K562 (cell line): ENCODE results near the gene KCNT1. TPM values are rescaled to one million over a fixed set of nuclear protein-coding genes. Genes with fewer than 3 reads are reported as not detected.

Source experiments
- ATAC-seq: fragments of 200-7000 bp; cut with Tn5 transposase; 3 replicates; pipeline ENCODE4 v1.9.1; 2020; ENCODE audit warnings: moderate library complexity
- BruUV-seq: library from RNA; stranded (reverse); fragments of 400-500 nt; replicated peaks from 2 replicates; lab custom pipeline; 2021; lab: Mats Ljungman, UMichigan
- CTCF ChIA-PET: fragments of 300-600 bp; formaldehyde crosslinking; extraction: SDS; loops from one replicate; lab custom pipeline; 2021; ENCODE audit warnings: low intra/inter-chr PET ratio; lab: Yijun Ruan, JAX
- POLR2A ChIA-PET: fragments of 300-600, 350-650 bp; sonication (Branson Sonifier 250); formaldehyde crosslinking; extraction: SDS; loops from one replicate; lab custom pipeline; 2021; ENCODE audit warnings: antibody characterized with exemption, inconsistent platforms; lab: Yijun Ruan, JAX
- DNase-seq, 4 experiments: peaks; one replicate each; pipeline versions ENCODE4 v3.0.0 to v3.0.0-alpha.2; 2011 to 2018; ENCODE audit warnings: low spot score in 3 of 4, mixed read lengths in 3 of 4; ENCODE audit errors: extremely low read depth in 1 of 4
- FAIRE-seq: peaks from 2 replicates; lab custom pipeline; 2011; peaks lifted over from hg19 to GRCh38; lab: Jason Lieb, UNC
- H2AFZ ChIP-seq: 2 replicates; pipeline ENCODE4 v1.6.0; 2011; ENCODE audit warnings: low read depth, low read length, control low read depth, inconsistent platforms
- H3K27ac ChIP-seq: fragments of 200-600 bp; 3 replicates; pipeline ENCODE4 v1.8.0; 2011; ENCODE audit warnings: low read depth, mild to moderate bottlenecking, control low read depth, inconsistent platforms, low read length, moderate library complexity, mixed read lengths; ENCODE audit errors: extremely low read depth
- H3K27me3 ChIP-seq, 2 experiments: fragments of 300-600 bp in 1 of 2; 2 replicates in 1 of 2; 3 replicates in 1 of 2; pipeline versions ENCODE4 v1.6.0 to v1.8.0; 2011; ENCODE audit warnings: inconsistent platforms in 2 of 2, low read length in 2 of 2, mild to moderate bottlenecking in 1 of 2, mixed read lengths in 1 of 2, moderate library complexity in 1 of 2; ENCODE audit not compliant: control insufficient read depth in 2 of 2, insufficient read depth in 2 of 2
- H3K36me3 ChIP-seq: fragments of 300-600 bp; 3 replicates; pipeline ENCODE4 v1.8.0; 2011; ENCODE audit warnings: mild to moderate bottlenecking, low read length, inconsistent platforms; ENCODE audit not compliant: control insufficient read depth, insufficient read depth
- H3K4me1 ChIP-seq, 2 experiments: fragments of 200-600 bp in 1 of 2; replicated peaks in 1 of 2; 2 replicates in 1 of 2; 3 replicates in 1 of 2; pipeline versions ENCODE4 v1.5.1 to v1.8.0; 2011; ENCODE audit warnings: inconsistent platforms in 2 of 2, low read length in 2 of 2, mild to moderate bottlenecking in 1 of 2, mixed read lengths in 1 of 2, moderate library complexity in 1 of 2; ENCODE audit not compliant: control insufficient read depth in 2 of 2, insufficient read depth in 2 of 2
- H3K4me2 ChIP-seq: 2 replicates; pipeline ENCODE4 v1.6.1; 2011; ENCODE audit warnings: low read length, control low read depth, inconsistent platforms, mixed read lengths; ENCODE audit not compliant: insufficient read depth
- H3K4me3 ChIP-seq: fragments of 200-600 bp; sonication (generic), shearing (Covaris generic); 2 replicates; pipeline ENCODE4 v1.5.1; 2016; ENCODE audit warnings: control low read depth, inconsistent platforms
- H3K79me2 ChIP-seq: fragments of 200-600 bp; 3 replicates; pipeline ENCODE4 v1.8.0; 2011; ENCODE audit warnings: low read length, inconsistent platforms; ENCODE audit not compliant: control insufficient read depth, insufficient read depth
- H3K9ac ChIP-seq, 2 experiments: 2 replicates each; pipeline versions ENCODE4 v1.6.0 to v1.6.1; 2011; ENCODE audit warnings: low read depth in 2 of 2, low read length in 2 of 2, control low read depth in 1 of 2, inconsistent platforms in 1 of 2, mild to moderate bottlenecking in 1 of 2, mixed read lengths in 1 of 2; ENCODE audit not compliant: insufficient read depth in 1 of 2
- H3K9me1 ChIP-seq: one replicate; pipeline ENCODE4 v1.6.0; 2011; ENCODE audit warnings: inconsistent platforms, mild to moderate bottlenecking, low read length, moderate library complexity; ENCODE audit not compliant: control insufficient read depth, insufficient read depth
- H3K9me3 ChIP-seq: replicated peaks from 2 replicates; pipeline ENCODE4 v1.5.1; 2011; ENCODE audit warnings: low read depth, low read length, inconsistent platforms; ENCODE audit not compliant: control insufficient read depth, insufficient read depth
- H4K20me1 ChIP-seq: replicated peaks from 2 replicates; pipeline ENCODE4 v1.6.1; 2011; ENCODE audit warnings: low read length, inconsistent platforms, mixed read lengths; ENCODE audit not compliant: control insufficient read depth, insufficient read depth
- CBX3 ChIP-seq, 2 experiments: IDR thresholded peaks; 1 replicate in 1 of 2; 2 replicates in 1 of 2; pipeline ENCODE4 v1.6.1; 2012; ENCODE audit warnings: inconsistent platforms in 2 of 2, low read length in 2 of 2, borderline replicate concordance in 1 of 2, control low read depth in 1 of 2
- MNT ChIP-seq, 2 experiments: fragments of 450-650 bp; conservative IDR thresholded peaks; 2 replicates each; pipeline ENCODE4 v1.6.1; 2017; ENCODE audit warnings: mild to moderate bottlenecking in 2 of 2, moderate library complexity in 2 of 2
- MTA1 ChIP-seq: fragments of 450-650 bp; IDR thresholded peaks from 2 replicates; pipeline ENCODE4 v1.6.1; 2017; ENCODE audit warnings: borderline replicate concordance
- NBN ChIP-seq: fragments of 450-650 bp; IDR thresholded peaks from 2 replicates; pipeline ENCODE4 v1.6.1; 2016; ENCODE audit warnings: low read depth, mild to moderate bottlenecking
- PHF21A ChIP-seq: fragments of 450-650 bp; IDR thresholded peaks from 2 replicates; pipeline ENCODE4 v1.6.1; 2017; ENCODE audit warnings: low read depth, borderline replicate concordance
- ZFP30 ChIP-seq: fragments of 250-450 bp; sonication (Bioruptor Pico); IDR thresholded peaks from 2 replicates; pipeline ENCODE4 v1.8.0; 2022; ENCODE audit warnings: moderate library complexity, mild to moderate bottlenecking, inconsistent platforms, borderline replicate concordance
- ZKSCAN3 ChIP-seq: fragments of 250-450 bp; sonication (Bioruptor Pico); IDR thresholded peaks from 2 replicates; pipeline ENCODE4 v1.4.0; 2020
- ZNF77 ChIP-seq: fragments of 250-450 bp; sonication (Bioruptor Pico); IDR thresholded peaks from 2 replicates; pipeline ENCODE4 v1.5.0; 2020
- ZNF830 ChIP-seq: fragments of 250-450 bp; sonication (Bioruptor Pico); IDR thresholded peaks from 2 replicates; pipeline ENCODE4 v1.5.0; 2021; ENCODE audit warnings: mild to moderate bottlenecking
- WGBS: fragments of 100-300 bp; shearing (Covaris generic); methylation state at CpG from one replicate; pipeline ENCODE4 v1.1.6; 2016; ENCODE audit warnings: low coverage, mixed read lengths; ENCODE audit not compliant: insufficient coverage; ENCODE audit errors: missing lambda C conversion rate; 5-methylcytosine and 5-hydroxymethylcytosine counted together
- in situ Hi-C: fragments of 300-500 bp; cut with MboI; formaldehyde crosslinking; loops from 4 replicates; pipeline ENCODE4 v1.15.0; 2018; ENCODE audit warnings: inconsistent platforms, mixed read lengths
- intact Hi-C: fragments of 100-400 bp; cut with micrococcal nuclease; formaldehyde crosslinking; loops from 2 replicates; pipeline ENCODE4 v1.14.2; 2022
- polyA plus RNA-seq, 8 experiments: library from polyadenylated mRNA; depleted of rRNA in 4 of 8; stranded (reverse) in 5 of 8; unstranded in 3 of 8; fragments of >200 nt; fragmentation: Nextera tagmentation in 2 of 8; fragmentation: Illumina TruSeq in 1 of 8; extraction: Ambion mirVana in 2 of 8; extraction: Trizol in 1 of 8; gene quantifications; 2 replicates each; pipeline versions ENCODE4 v1.2.1 to v1.2.3, GENCODE V29; 2011 to 2014; ENCODE audit warnings: inconsistent platforms in 1 of 8, missing spikeins in 1 of 8
- total RNA-seq, 7 experiments: library from RNA; depleted of rRNA in 6 of 7; stranded (reverse); fragments of >200 nt in 6 of 7; fragmentation: Illumina TruSeq in 2 of 7; extraction: Trizol in 2 of 7; gene quantifications; 2 replicates each; pipeline versions ENCODE4 v1.2.1 to v1.2.3, GENCODE V29; 2011 to 2021; ENCODE audit warnings: low replicate concordance in 1 of 7

Gene KCNT1
- total and polyA plus RNA-seq, 9 of the 15 experiments (the other 6 are each of a cell fraction or from before 2014, with no cell fraction given), result 0.05 TPM; not detected in 8

- H2AFZ ChIP-seq, result no peak overlapping the region
- H3K27me3 ChIP-seq, result no peaks in the 10 kb centered on the region
- no peak overlapping the region for H3K9ac ChIP-seq
- no peak; the same call in 2 of the 3 replicates for ATAC-seq
- H3K4me3 ChIP-seq, result no peak overlapping the region
- intact Hi-C loops (no loop called here), in situ Hi-C loops (no loop called here)
- ChIA-PET CTCF (no interaction called here), POLR2A (interaction anchor here (0.6 to 0.8 kb wide), 2 partner anchors 10 to 13 kb away, joined by 3 read pairs; no protein-coding TSS in a partner anchor)
- peaks cover 25% of the 10 kb centered on the region; the same call in 2 of the 3 replicates for H3K79me2 ChIP-seq
- peaks cover 28% of the 10 kb centered on the region; the same call in 2 of the 3 replicates for H3K36me3 ChIP-seq
- no TSS peak for BruUV-seq
- WGBS, result 79% methylated on average over 12 of the region's 13 CpGs
- H3K9me3 ChIP-seq, result no peaks in the 10 kb centered on the region
- no peak overlapping the region for H3K27ac ChIP-seq
- H3K4me2 ChIP-seq, result no peak overlapping the region
- peaks cover 0 to 11% of the 10 kb centered on the region in 2 experiments; a peak in 1 of 5 replicates for H3K4me1 ChIP-seq
- H4K20me1 ChIP-seq, result no peaks in the 10 kb centered on the region
- no peak for FAIRE-seq
- no peak for TF ChIP-seq PHF21A
- TF ChIP-seq NBN, result no peak
- H3K9me1 ChIP-seq, result peaks cover 2% of the 10 kb centered on the region
- DNase-seq, result no peak
These were observed 126.0 kb downstream of the KCNT1 start for GRCh38 chr9:135827866-135828580.

GRCh38 chr9:135828656-135829055 lies 126.7 kb downstream of the KCNT1 start:
- H3K9me1 ChIP-seq, result no peaks in the 10 kb centered on the region
- H3K9me3 ChIP-seq, result no peaks in the 10 kb centered on the region
- TF ChIP-seq ZNF830 (CRISPR knock-in tag) (no peak), ZFP30 (no peak), MTA1 (no peak), CBX3 (IDR thresholded peaks at IDR 0.05; ENCODE audit: borderline replicate concordance in 1 of 2, low read length in 2 of 2) (peak in 1 of 2 experiments; percentile 61; a peak in 1 of 3 replicates), ZKSCAN3 (CRISPR knock-in tag) (no peak), MNT (conservative IDR thresholded peaks at IDR 0.05) (no peak), ZNF77 (CRISPR knock-in tag) (no peak)
- H3K9ac ChIP-seq, result no peak overlapping the region
- WGBS, result 89% methylated on average over 5 of the region's 5 CpGs
- H3K4me3 ChIP-seq, result no peak overlapping the region
- CTCF ChIA-PET, result no interaction called here
- ATAC-seq (no peak), DNase-seq (no peak), FAIRE-seq (no peak)
- no TSS peak for BruUV-seq
- peaks cover 21% of the 10 kb centered on the region; the same call in 2 of the 3 replicates for H3K36me3 ChIP-seq
- H3K4me2 ChIP-seq, result no peak overlapping the region
- H3K27me3 ChIP-seq, result no peaks in the 10 kb centered on the region
- H3K4me1 ChIP-seq, result peaks cover 0 to 11% of the 10 kb centered on the region in 2 experiments; a peak in 1 of 5 replicates
- intact Hi-C loops, result no loop called here
- H4K20me1 ChIP-seq, result no peaks in the 10 kb centered on the region
- H3K27ac ChIP-seq, result no peak overlapping the region
- in situ Hi-C loops, result no loop called here
- H2AFZ ChIP-seq, result no peak overlapping the region
- POLR2A ChIA-PET, result no interaction called here
- H3K79me2 ChIP-seq, result peaks cover 25% of the 10 kb centered on the region; the same call in 2 of the 3 replicates
